Smooth muscle cell of the pulmonary artery (primary cell): ENCODE measurements around the gene PLCL2. TPM values are rescaled to one million over a fixed set of nuclear protein-coding genes. Genes with fewer than 3 reads are reported as not detected.

Experiments
- total RNA-seq: library from RNA; depleted of rRNA; stranded (reverse); fragments of >200 nt; gene quantifications from 2 replicates; pipeline ENCODE4 v1.2.3, GENCODE V29; 2014

Gene PLCL2
- total RNA-seq = 5.7 and 8.5 TPM in 2 replicates

DNA sequence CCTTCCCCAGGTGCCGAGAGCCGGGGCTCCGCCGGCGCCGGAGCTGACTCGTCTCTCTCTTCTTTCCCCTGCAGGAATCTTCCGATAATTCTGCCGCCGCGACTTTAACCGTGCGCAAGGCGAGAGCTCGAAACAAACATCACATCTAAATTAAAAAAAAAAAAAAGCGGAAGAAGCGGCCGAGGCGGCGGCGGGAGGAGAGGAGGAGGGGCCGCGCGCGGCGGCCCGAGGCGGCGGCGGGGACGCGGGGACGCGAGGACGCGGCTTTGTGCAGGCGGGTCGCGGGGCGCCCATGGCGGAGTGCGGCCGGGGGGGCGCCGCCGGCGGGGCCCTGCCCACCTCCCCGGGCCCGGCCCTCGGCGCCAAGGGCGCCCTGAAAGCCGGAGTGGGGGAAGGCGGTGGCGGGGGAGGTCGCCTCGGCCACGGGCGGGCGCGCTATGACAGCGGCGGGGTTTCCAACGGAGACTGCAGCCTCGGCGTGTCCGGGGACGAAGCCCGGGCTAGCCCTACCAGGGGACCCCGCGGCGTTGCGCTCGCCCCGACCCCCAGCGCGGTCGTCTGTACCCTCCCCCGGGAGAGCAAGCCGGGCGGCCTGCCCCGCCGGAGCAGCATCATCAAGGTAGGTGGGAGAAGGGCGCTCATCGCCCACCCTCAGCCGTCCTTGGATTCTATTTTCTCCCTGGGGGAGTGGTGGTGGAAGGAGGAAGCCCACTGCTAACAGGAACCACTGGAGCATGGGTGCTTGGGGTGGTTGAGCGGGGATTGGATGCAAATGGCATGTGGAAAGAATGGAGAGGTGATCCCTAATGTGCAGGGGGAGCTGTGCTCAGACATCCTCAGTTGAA is at the start of gene PLCL2:
Gene PLCL2, plus strand, starts transcription at position 208 of the 845 bp plus-strand sequence. Its CDS starts 85 bp downstream, at position 293.

